GM04504 (cell line): ENCODE measurements around the gene TIMM29.
A peak's percentile ranks its signal among the peaks of the same experiment; 100 is the strongest.
"Not testable (repeated sequence)": the region's sequence is repeated elsewhere in the genome, so short reads cannot be mapped to it uniquely, and the experiment has no call there.

ENCODE experiments used
- DNase-seq: peaks from one replicate; pipeline ENCODE4 v3.0.0-alpha.2; 2012; ENCODE audit warnings: low read depth

Gene TIMM29

GRCh38 chr19:10943412-10943811 lies 14.8 kb downstream of the TIMM29 start:
- not testable (repeated sequence) for DNase-seq

- DNase-seq = no peak
Observed at GRCh38 chr19:10945264-10945663, 16.7 kb downstream of the TIMM29 start.

GRCh38 chr19:10946958-10947657 lies 18.5 kb downstream of the TIMM29 start:
- DNase-seq = no peak

GRCh38 chr19:10952809-10953208 lies 24.2 kb downstream of the TIMM29 start:
- no peak for DNase-seq

GRCh38 chr19:10959277-10959968 lies 30.8 kb downstream of the TIMM29 start:
- not testable (repeated sequence) for DNase-seq

GRCh38 chr19:10960314-10961072 lies 31.9 kb downstream of the TIMM29 start, which contains the start of gene SMARCA4:
SMARCA4 (plus strand) TSS chr19:10961030; CDS start chr19:10984152, 23,122 bp downstream.
- peak; percentile 95 for DNase-seq

GRCh38 chr19:10961073-10961860 lies 32.7 kb downstream of the TIMM29 start:
- DNase-seq = no peak

GRCh38 chr19:10962863-10963262 lies 34.3 kb downstream of the TIMM29 start:
- DNase-seq = no peak

- no peak for DNase-seq
Observed at GRCh38 chr19:10963865-10964264, 35.3 kb downstream of the TIMM29 start.

GRCh38 chr19:10964903-10965302 lies 36.3 kb downstream of the TIMM29 start:
- no peak for DNase-seq

- DNase-seq = no peak
Observed at GRCh38 chr19:10965398-10965797, 36.8 kb downstream of the TIMM29 start.

- DNase-seq = no peak
Observed at GRCh38 chr19:10966809-10967208, 38.2 kb downstream of the TIMM29 start.

- DNase-seq = no peak
Observed at GRCh38 chr19:10968527-10969135, 40.0 kb downstream of the TIMM29 start.

- DNase-seq = no peak
Observed at GRCh38 chr19:10971107-10971726, 42.6 kb downstream of the TIMM29 start.

- DNase-seq = peak; percentile 34
Observed at GRCh38 chr19:10975374-10976130, 46.9 kb downstream of the TIMM29 start.

GRCh38 chr19:10976131-10976892 lies 47.7 kb downstream of the TIMM29 start:
- DNase-seq = no peak

GRCh38 chr19:10977742-10978092 lies 49.1 kb downstream of the TIMM29 start:
- DNase-seq = no peak
